Kidney (tissue), 14 donors: Measurements from ENCODE around the gene TNRC6C. TPM values are rescaled to one million over a fixed set of nuclear protein-coding genes. Genes with fewer than 3 reads are reported as not detected.
A peak's percentile ranks its signal among the peaks of the same experiment; 100 is the strongest.

Experiments used
- DNase-seq, 5 donors: peaks; one replicate each; pipeline ENCODE4 v3.0.0-alpha.2; 2013 to 2020
- FAIRE-seq: peaks from 2 replicates; lab custom pipeline; 2012; peaks lifted over from hg19 to GRCh38; lab: Jason Lieb, UNC
- H3K27ac ChIP-seq, 2 donors: one replicate each; pipeline ENCODE4 v1.7.0; 2013; ENCODE audit warnings: low read depth in 2 of 2, low read length in 2 of 2, inconsistent platforms in 1 of 2
- H3K27me3 ChIP-seq: one replicate; pipeline ENCODE4 v1.7.1; 2013; ENCODE audit warnings: low read length, inconsistent platforms; ENCODE audit not compliant: control insufficient read depth, insufficient read depth
- H3K36me3 ChIP-seq, 3 donors: one replicate each; pipeline versions ENCODE4 v1.7.0 to v1.7.1; 2013; ENCODE audit warnings: low read length in 3 of 3, control low read depth in 1 of 3, inconsistent platforms in 1 of 3; ENCODE audit not compliant: insufficient read depth in 3 of 3, control insufficient read depth in 2 of 3
- H3K4me1 ChIP-seq, 3 donors: one replicate each; pipeline versions ENCODE4 v1.7.0 to v1.7.1; 2013; ENCODE audit warnings: low read length in 3 of 3, inconsistent platforms in 1 of 3, low read depth in 1 of 3; ENCODE audit not compliant: control insufficient read depth in 2 of 3, insufficient read depth in 2 of 3
- H3K4me3 ChIP-seq, 3 donors: one replicate each; pipeline versions ENCODE4 v1.7.0 to v1.8.1; 2013; ENCODE audit warnings: low read length in 3 of 3, control low read depth in 1 of 3, inconsistent platforms in 1 of 3
- H3K9ac ChIP-seq, 3 donors: one replicate each; pipeline versions ENCODE4 v1.7.0 to v1.7.1; 2013; ENCODE audit warnings: low read length in 3 of 3, control low read depth in 1 of 3, inconsistent platforms in 1 of 3
- H3K9me3 ChIP-seq, 3 donors: one replicate each; pipeline versions ENCODE4 v1.7.0 to v1.7.1; 2013; ENCODE audit warnings: low read length in 3 of 3, control low read depth in 1 of 3, inconsistent platforms in 1 of 3; ENCODE audit not compliant: control insufficient read depth in 2 of 3, insufficient read depth in 1 of 3
- intact Hi-C: fragments of 100-400 bp; cut with DNase I; formaldehyde crosslinking; loops from one replicate; pipeline ENCODE4 v1.11.1; 2022
- polyA plus RNA-seq: library from polyadenylated mRNA; stranded (reverse); fragments of 350-450 nt; fragmentation: Illumina TruSeq; extraction: RNeasy Lipid Tissue Mini Kit (QIAGEN cat#74804); gene quantifications from one replicate; pipeline ENCODE4 v1.2.3, GENCODE V29; 2014; ENCODE audit warnings: low read depth, low replicate concordance; ENCODE audit not compliant: insufficient read depth
- total RNA-seq: library from RNA; stranded (reverse); fragmentation: NEBNext Ultra II Directional; extraction: Animal tissue kit (Norgen Biotek cat#: 25700); gene quantifications from one replicate; pipeline ENCODE4 v1.2.1, GENCODE V29; 2021
- TF ChIP-seq, protein P1 (sequence below): IDR thresholded peaks from 3 replicates; pipeline ENCODE4 v1.5.1; 2012; ENCODE audit warnings: mild to moderate bottlenecking, moderate library complexity, borderline replicate concordance; ENCODE audit not compliant: insufficient read depth; ENCODE audit errors: extremely low read depth
- donor health status: control.
- donor health status: control.
- donor health status: control.
- donor health status: control.
- donor health status: control.
- donor health status: DM: yes; HTN: yes; CAD: no.
- donor health status: Normal renal cell carcinoma (clear cell type).

TNRC6C gene
- total and polyA plus RNA-seq, 2 donors from 2014 or later = 1.9 to 29.4 TPM

DNA sequence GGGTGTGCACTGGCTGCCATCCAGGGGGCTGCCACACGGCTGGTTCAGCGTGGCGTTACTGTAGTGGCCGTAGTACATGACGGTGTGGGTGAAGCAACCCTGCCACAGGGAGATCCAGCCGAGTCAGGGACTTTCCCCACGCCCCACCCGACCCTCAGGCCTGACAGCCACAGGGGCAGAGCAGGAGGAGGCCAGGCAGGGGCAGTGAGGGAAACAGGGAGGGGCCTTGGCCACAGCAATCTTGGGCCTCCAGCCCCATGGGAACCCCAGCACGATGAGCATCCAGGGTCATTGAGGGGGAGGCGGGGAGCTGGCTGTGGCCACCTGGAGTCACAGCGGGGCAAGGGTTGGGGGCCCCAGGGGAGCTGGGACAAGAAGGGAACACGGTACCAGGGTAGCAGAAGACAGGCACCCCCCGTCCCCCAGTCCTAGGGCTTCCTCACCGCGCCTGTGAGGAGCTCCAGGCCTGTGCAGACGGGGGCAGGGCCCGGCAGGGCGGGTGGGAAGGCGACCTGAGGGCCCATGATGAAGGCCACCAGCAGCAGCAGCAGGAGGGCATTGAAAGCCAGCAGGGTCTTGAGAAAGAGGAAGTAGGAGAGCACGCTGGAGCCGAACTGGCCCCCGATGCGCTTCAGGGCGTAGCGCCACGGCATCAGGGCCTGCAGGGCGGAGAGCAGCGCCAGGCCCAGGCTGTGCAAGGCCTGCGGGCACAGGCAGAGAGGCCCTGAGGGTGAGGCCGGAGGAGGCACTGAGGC, 165.8 kb downstream of the TNRC6C start:
- intact Hi-C loops = no loop called here
- TF ChIP-seq, protein P1, sequence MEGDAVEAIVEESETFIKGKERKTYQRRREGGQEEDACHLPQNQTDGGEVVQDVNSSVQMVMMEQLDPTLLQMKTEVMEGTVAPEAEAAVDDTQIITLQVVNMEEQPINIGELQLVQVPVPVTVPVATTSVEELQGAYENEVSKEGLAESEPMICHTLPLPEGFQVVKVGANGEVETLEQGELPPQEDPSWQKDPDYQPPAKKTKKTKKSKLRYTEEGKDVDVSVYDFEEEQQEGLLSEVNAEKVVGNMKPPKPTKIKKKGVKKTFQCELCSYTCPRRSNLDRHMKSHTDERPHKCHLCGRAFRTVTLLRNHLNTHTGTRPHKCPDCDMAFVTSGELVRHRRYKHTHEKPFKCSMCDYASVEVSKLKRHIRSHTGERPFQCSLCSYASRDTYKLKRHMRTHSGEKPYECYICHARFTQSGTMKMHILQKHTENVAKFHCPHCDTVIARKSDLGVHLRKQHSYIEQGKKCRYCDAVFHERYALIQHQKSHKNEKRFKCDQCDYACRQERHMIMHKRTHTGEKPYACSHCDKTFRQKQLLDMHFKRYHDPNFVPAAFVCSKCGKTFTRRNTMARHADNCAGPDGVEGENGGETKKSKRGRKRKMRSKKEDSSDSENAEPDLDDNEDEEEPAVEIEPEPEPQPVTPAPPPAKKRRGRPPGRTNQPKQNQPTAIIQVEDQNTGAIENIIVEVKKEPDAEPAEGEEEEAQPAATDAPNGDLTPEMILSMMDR = no peak
- no peaks in the 10 kb centered on the region for H3K27me3 ChIP-seq
- no peak overlapping the region for H3K9ac ChIP-seq
- peaks cover 0 to 10% (median 0%) of the 10 kb centered on the region in 3 donors for H3K4me1 ChIP-seq
- H3K9me3 ChIP-seq = no peaks in the 10 kb centered on the region
- H3K36me3 ChIP-seq = peaks cover 0 to 5% (median 0%) of the 10 kb centered on the region in 3 donors
- DNase-seq (peak in 1 of 5 donors; percentile 71), FAIRE-seq (no peak)
- no peak overlapping the region for H3K4me3 ChIP-seq
- no peak overlapping the region for H3K27ac ChIP-seq

DNA sequence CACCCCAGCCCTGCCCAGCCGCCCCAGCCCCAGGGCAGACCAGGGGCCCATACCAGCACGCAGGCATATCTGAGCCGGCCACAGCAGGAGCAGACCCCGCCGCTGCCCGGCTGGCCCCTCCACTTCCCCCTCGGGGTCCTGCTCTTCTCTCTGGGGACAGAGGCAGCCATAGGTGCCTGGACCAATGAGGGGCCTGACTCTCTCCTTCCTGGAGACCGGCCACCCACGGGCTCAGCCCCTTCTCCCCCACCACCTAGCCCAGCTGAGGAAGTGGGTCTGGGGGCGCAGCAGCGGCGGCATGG, 166.3 kb downstream of the TNRC6C start:
- H3K9ac ChIP-seq = no peak overlapping the region
- no peaks in the 10 kb centered on the region for H3K27me3 ChIP-seq
- intact Hi-C loops = no loop called here
- TF ChIP-seq, protein P1 = no peak
- DNase-seq (peak in 1 of 5 donors; percentile 77), FAIRE-seq (no peak)
- no peaks in the 10 kb centered on the region for H3K9me3 ChIP-seq
- H3K36me3 ChIP-seq = peaks cover 0 to 5% (median 0%) of the 10 kb centered on the region in 3 donors
- H3K4me1 ChIP-seq = peaks cover 0 to 14% (median 0%) of the 10 kb centered on the region in 3 donors
- H3K4me3 ChIP-seq = no peak overlapping the region
- no peak overlapping the region for H3K27ac ChIP-seq

DNA sequence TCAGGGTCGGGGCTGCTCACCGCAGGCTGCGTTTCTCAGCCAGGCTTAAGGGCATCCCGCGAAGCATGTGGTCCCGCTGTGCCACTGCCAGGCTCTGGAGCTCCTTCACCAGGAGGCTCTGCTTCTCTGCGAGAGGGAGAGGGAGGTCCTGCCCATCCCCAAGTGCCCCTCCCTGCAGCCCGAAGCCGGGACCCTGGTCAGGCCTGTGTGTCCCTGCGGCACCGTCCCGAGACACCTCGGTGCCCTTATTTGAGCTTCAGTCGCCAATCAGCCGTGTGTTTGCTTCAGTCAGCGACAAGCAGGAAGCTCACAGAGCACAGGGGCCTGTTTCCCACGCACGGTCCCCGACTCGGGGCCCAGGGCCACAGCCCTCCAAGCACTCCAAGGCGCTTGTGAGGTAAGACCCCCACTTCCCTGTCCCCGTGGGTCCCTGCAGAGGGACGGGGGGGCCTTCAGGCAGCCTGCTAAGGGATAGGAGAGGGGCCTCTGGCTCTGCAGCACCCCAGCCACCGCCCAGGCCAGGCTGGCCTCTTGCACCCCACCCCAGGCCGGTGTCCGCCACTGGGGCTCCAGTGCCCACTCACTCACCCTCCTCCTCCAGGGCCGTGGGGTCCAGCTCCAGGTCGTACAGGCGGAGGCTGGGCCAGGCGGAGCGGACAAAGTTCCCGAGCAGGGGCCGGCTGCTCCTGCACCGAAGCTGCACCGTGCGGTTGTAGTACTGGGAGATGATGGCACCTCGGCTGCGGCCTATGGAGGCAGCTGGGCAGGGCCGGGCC, 166.8 kb downstream of the TNRC6C start:
- H3K4me3 ChIP-seq = no peak overlapping the region
- peaks cover 0 to 5% (median 0%) of the 10 kb centered on the region in 3 donors for H3K36me3 ChIP-seq

More for the DNA sequence above, 166.8 kb downstream of the TNRC6C start:
- Histone ChIP-seq H3K27me3 (no peaks in the 10 kb centered on the region), H3K4me1 (peaks cover 0 to 15% (median 0%) of the 10 kb centered on the region in 3 donors), H3K9ac (no peak overlapping the region), H3K9me3 (no peaks in the 10 kb centered on the region), H3K27ac (no peak overlapping the region)
- intact Hi-C loops = no loop called here
- peak in 1 of 5 donors; percentile 67 for DNase-seq
- TF ChIP-seq, protein P1 = no peak
- no peak for FAIRE-seq
